ENCODE results near the gene HERC2. TPM values are rescaled to one million over a fixed set of nuclear protein-coding genes. Genes with fewer than 3 reads are reported as not detected.

Gene HERC2
- polyA plus RNA-seq, 1 of the 3 experiments (the other 2 are of a cell fraction), result 22.3 TPM

DNA sequence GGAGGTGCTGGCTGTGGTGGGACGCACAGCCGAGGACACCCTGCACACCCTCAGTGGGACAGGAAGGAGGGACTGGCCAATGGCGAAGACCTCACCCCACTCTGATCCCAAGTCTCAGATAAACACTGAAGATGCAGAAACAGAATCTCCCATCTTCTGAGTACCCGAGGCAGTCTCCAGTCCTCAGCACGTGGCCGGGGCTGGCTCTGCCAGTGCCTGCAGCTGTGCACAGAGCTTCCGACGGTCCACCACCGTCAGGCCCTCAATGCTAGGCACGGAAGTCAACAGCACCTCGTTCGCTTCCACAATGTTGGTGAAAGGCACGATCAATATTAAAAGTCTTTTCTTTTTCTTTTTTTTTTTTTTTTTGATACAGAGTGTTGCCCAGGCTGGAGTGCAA is 206.1 kb downstream of the HERC2 start (continued):
- TF ChIP-seq YY1 (IDR thresholded peaks at IDR 0.05; ENCODE audit: low read depth) (no peak), RCOR1 (IDR thresholded peaks at IDR 0.05; ENCODE audit: low read length) (no peak)

DNA sequence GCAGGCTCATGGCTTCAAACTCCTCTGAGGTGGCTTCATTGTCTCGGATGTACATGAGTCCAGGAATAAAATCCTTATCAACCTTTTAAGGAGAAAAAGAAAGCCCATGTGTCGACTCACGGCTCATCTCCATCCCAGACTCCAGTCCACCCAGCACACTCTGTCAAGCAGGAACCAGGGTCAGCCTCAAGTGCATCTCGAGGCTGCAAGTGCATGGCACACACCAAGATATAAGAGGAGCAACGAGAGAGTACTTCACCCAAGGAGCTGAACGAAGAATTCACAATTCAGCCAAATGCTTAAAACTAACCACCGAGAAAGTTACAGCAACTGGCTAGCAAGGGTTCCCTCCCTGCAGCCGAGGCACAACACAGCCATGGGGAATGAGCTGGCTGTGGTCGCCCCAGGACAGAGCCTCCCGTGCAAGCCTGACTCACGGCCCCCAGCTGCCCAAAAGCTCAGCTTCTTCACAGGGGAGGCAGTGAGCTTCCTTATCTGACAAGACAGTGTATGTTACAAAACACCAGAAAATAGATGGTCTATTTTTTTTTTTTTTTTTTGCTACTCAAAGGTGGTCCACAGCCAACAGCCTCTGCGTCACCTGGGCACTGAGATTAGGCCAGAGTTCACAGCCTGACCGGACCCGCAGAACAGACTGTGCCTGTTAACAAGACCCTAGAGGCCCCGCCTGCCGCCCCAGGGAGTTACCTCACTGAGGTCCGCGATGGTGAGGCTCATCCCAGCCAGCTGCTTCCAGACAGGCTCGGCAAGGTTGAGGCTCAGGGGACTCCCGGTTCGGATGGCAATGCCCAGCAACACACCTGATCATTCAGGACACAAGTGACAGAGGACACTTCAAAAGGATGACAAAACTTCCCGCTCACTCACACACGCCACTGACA is 207.0 kb downstream of the HERC2 start:
- Histone ChIP-seq H3K27me3 (ENCODE audit: insufficient read depth) (no peaks in the 10 kb centered on the region), H3K79me2 (ENCODE audit: insufficient read depth) (no peaks in the 10 kb centered on the region), H4K20me1 (ENCODE audit: insufficient read depth) (no peaks in the 10 kb centered on the region), H3K9me2 (no peaks in the 10 kb centered on the region), H3K27ac (ENCODE audit: low read depth in 2 of 2, low read length in 1 of 2) (no peak overlapping the region), H3K9me3 (no peaks in the 10 kb centered on the region), H2AFZ (ENCODE audit: low read depth) (no peak overlapping the region), H3F3A (replicated peaks; ENCODE audit: insufficient read depth) (peaks cover 4% of the 10 kb centered on the region), H3K36me3 (replicated peaks in 1 of 2; ENCODE audit: control insufficient read depth in 1 of 2, insufficient read depth in 2 of 2, low read length in 1 of 2) (peaks cover 12 to 64% of the 10 kb centered on the region in 2 experiments), H3K4me1 (ENCODE audit: control insufficient read depth in 1 of 2, insufficient read depth in 2 of 2, low read depth in 1 of 2, low read length in 1 of 2) (no peaks in the 10 kb centered on the region), H3K9ac (no peak overlapping the region), H3K4me3 (ENCODE audit: low read depth in 2 of 2, low read length in 1 of 2) (no peak overlapping the region), H3K4me2 (no peak overlapping the region)
- WGBS (ENCODE audit: low lambda C conversion rate), result 96% methylated on average over 23 of the region's 23 CpGs
- POLR2A ChIA-PET, result no interaction called here
- no peak for DNase-seq
- CTCF ChIA-PET, result interaction anchor here (1.2 to 2.7 kb wide), 5 partner anchors 11 to 1226 kb away, joined by 3 to 19 read pairs (median 6); no protein-coding TSS in a partner anchor
- no peak for TF ChIP-seq TEAD4 (IDR thresholded peaks at IDR 0.05; ENCODE audit: borderline replicate concordance, insufficient read depth)
- TF ChIP-seq, protein P1, sequence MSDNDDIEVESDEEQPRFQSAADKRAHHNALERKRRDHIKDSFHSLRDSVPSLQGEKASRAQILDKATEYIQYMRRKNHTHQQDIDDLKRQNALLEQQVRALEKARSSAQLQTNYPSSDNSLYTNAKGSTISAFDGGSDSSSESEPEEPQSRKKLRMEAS (IDR thresholded peaks at IDR 0.05; ENCODE audit: low read depth), result no peak
- no peak for TF ChIP-seq ELF1 (IDR thresholded peaks at IDR 0.05)
- TF ChIP-seq NFIC (IDR thresholded peaks at IDR 0.05; ENCODE audit: borderline replicate concordance), result no peak
- TF ChIP-seq GABPA (IDR thresholded peaks at IDR 0.05; ENCODE audit: low read depth), result no peak
- TF ChIP-seq PBX3 (IDR thresholded peaks at IDR 0.05), result no peak
- TF ChIP-seq GATA2 (CRISPR knock-in tag; IDR thresholded peaks at IDR 0.05), result no peak
- no peak for TF ChIP-seq RXRA (IDR thresholded peaks at IDR 0.05; ENCODE audit: borderline replicate concordance, low read depth)
- no peak for TF ChIP-seq MXI1 (IDR thresholded peaks at IDR 0.05; ENCODE audit: low read depth, low read length)
- no peak for TF ChIP-seq JUND (IDR thresholded peaks at IDR 0.05)
- TF ChIP-seq TAF1 (IDR thresholded peaks at IDR 0.05; ENCODE audit: borderline replicate concordance, low read depth, low read length), result no peak
- TF ChIP-seq IRF3 (IDR thresholded peaks at IDR 0.05; ENCODE audit: low read depth, low read length), result no peak
- no peak for TF ChIP-seq RCOR1 (IDR thresholded peaks at IDR 0.05; ENCODE audit: low read length)

Measured in SK-N-SH (cell line).